A673 (cell line): Measurements from ENCODE around the gene ERICH3. TPM values are rescaled to one million over a fixed set of nuclear protein-coding genes. Genes with fewer than 3 reads are reported as not detected.

Experiments
- BruUV-seq: library from RNA; stranded (reverse); fragments of 400-500 nt; replicated peaks from 2 replicates; lab custom pipeline; 2021; lab: Mats Ljungman, UMichigan
- CTCF ChIA-PET: fragments of 300-600 bp; sonication (Branson Sonifier 250); formaldehyde crosslinking; loops from one replicate; lab custom pipeline; 2022; ENCODE audit warnings: antibody characterized with exemption; lab: Charles Lee
- POLR2A ChIA-PET: fragments of 300-600 bp; sonication (Branson Sonifier 250); formaldehyde crosslinking; loops from one replicate; lab custom pipeline; 2022; ENCODE audit warnings: antibody characterized with exemption; ENCODE audit not compliant: low non-redundant PET; lab: Charles Lee
- DNase-seq: peaks from one replicate; pipeline ENCODE4 v3.0.0-alpha.2; 2015; ENCODE audit warnings: low spot score
- H3K27ac ChIP-seq: fragments of 200-600 bp; sonication (generic); 2 replicates; pipeline ENCODE4 v1.5.1; 2016; ENCODE audit warnings: mixed run types, low read depth, mild to moderate bottlenecking, mixed read lengths, antibody characterized with exemption, low read length; ENCODE audit not compliant: poor library complexity, severe bottlenecking
- H3K27me3 ChIP-seq: fragments of 200-600 bp; sonication (generic); replicated peaks from 2 replicates; pipeline ENCODE4 v1.6.1; 2017; ENCODE audit warnings: mixed run types, low read depth, mild to moderate bottlenecking, mixed read lengths, antibody characterized with exemption, low read length; ENCODE audit not compliant: insufficient read depth, poor library complexity
- H3K36me3 ChIP-seq: fragments of 200-600 bp; sonication (generic); 2 replicates; pipeline ENCODE4 v1.6.1; 2016; ENCODE audit warnings: mixed run types, mild to moderate bottlenecking, mixed read lengths, antibody characterized with exemption, low read length; ENCODE audit not compliant: insufficient read depth, poor library complexity, severe bottlenecking
- H3K4me1 ChIP-seq: fragments of 200-600 bp; sonication (generic); 2 replicates; pipeline ENCODE4 v1.6.1; 2017; ENCODE audit warnings: mixed run types, mild to moderate bottlenecking, mixed read lengths, antibody characterized with exemption, low read length; ENCODE audit not compliant: insufficient read depth, poor library complexity, severe bottlenecking
- H3K4me3 ChIP-seq: fragments of 200-600 bp; sonication (generic); 2 replicates; pipeline ENCODE4 v1.5.1; 2016; ENCODE audit warnings: low read depth, mixed run types, mild to moderate bottlenecking, mixed read lengths, low read length; ENCODE audit not compliant: poor library complexity, severe bottlenecking
- H3K9me3 ChIP-seq: fragments of 200-600 bp; sonication (generic); 2 replicates; pipeline ENCODE4 v1.6.1; 2016; ENCODE audit warnings: mixed run types, low read depth, mild to moderate bottlenecking, mixed read lengths, antibody characterized with exemption, low read length; ENCODE audit not compliant: poor library complexity, severe bottlenecking
- CTCF ChIP-seq: fragments of 300-800, 200-600 bp; sonication (generic); conservative IDR thresholded peaks from 2 replicates; pipeline ENCODE4 v1.5.1; 2017; ENCODE audit warnings: low read depth, mild to moderate bottlenecking, antibody characterized with exemption, low read length, moderate library complexity, mixed read lengths
- EZH2 ChIP-seq: fragments of 200-600 bp; sonication (generic); IDR thresholded peaks from 2 replicates; pipeline ENCODE4 v1.6.1; 2017; ENCODE audit warnings: borderline replicate concordance, low read depth, mild to moderate bottlenecking, mixed read lengths, antibody characterized with exemption, low read length; ENCODE audit not compliant: poor library complexity, severe bottlenecking
- intact Hi-C: fragments of 100-400 bp; cut with micrococcal nuclease; formaldehyde crosslinking; loops from one replicate; pipeline ENCODE4 v1.10.0; 2022; ENCODE audit not compliant: unreplicated experiment
- total RNA-seq: library from RNA; stranded (reverse); gene quantifications from 2 replicates; pipeline ENCODE4 v1.2.3, GENCODE V29; 2021

ERICH3 gene
- total RNA-seq, 1 experiment from 2014 or later: not detected

- CTCF ChIA-PET: no interaction called here
- no peaks in the 10 kb centered on the region for H3K36me3 ChIP-seq
- no TSS peak for BruUV-seq
Observed at GRCh38 chr1:74686928-74687327, 13.3 kb upstream of the ERICH3 start.

GRCh38 chr1:74684301-74684700 is 10.7 kb upstream of the ERICH3 start:
- ChIA-PET CTCF (no interaction called here), POLR2A (no interaction called here)
- DNase-seq: no peak
- Histone ChIP-seq H3K4me1 (no peaks in the 10 kb centered on the region), H3K27ac (no peak overlapping the region), H3K36me3 (no peaks in the 10 kb centered on the region), H3K27me3 (no peaks in the 10 kb centered on the region), H3K9me3 (no peaks in the 10 kb centered on the region), H3K4me3 (no peak overlapping the region)
- BruUV-seq: no TSS peak
- intact Hi-C loops: no loop called here
- TF ChIP-seq CTCF (no peak), EZH2 (no peak)

More at GRCh38 chr1:74686928-74687327, 13.3 kb upstream of the ERICH3 start:
- Histone ChIP-seq H3K9me3 (no peaks in the 10 kb centered on the region), H3K4me3 (no peak overlapping the region), H3K4me1 (no peaks in the 10 kb centered on the region), H3K27ac (no peak overlapping the region), H3K27me3 (no peaks in the 10 kb centered on the region)
- no peak for DNase-seq
- no peak for TF ChIP-seq CTCF
- no peak for TF ChIP-seq EZH2
- intact Hi-C loops: no loop called here
- POLR2A ChIA-PET: no interaction called here

GRCh38 chr1:74683656-74684055 is 10.1 kb upstream of the ERICH3 start:
- TF ChIP-seq CTCF (no peak), EZH2 (no peak)
- BruUV-seq: no TSS peak
- intact Hi-C loops: no loop called here
- POLR2A ChIA-PET: no interaction called here
- H3K9me3 ChIP-seq: no peaks in the 10 kb centered on the region
- no peaks in the 10 kb centered on the region for H3K27me3 ChIP-seq
- no peak overlapping the region for H3K27ac ChIP-seq
- H3K4me3 ChIP-seq: no peak overlapping the region
- H3K36me3 ChIP-seq: no peaks in the 10 kb centered on the region
- no peak for DNase-seq
- H3K4me1 ChIP-seq: no peaks in the 10 kb centered on the region
- CTCF ChIA-PET: no interaction called here
